OCI-LY1 (cell line): Measurements from ENCODE around the gene LIPF.

ENCODE experiments used
- H2AFZ ChIP-seq: fragments of 200-600 bp; sonication (generic), shearing (Covaris generic); 2 replicates; pipeline ENCODE4 v1.6.0; 2014; ENCODE audit warnings: antibody characterized with exemption, mild to moderate bottlenecking, low read length
- H3F3A ChIP-seq: fragments of 200-600 bp; sonication (generic), shearing (Covaris generic); 2 replicates; pipeline ENCODE4 v1.6.0; 2014; ENCODE audit warnings: mild to moderate bottlenecking, antibody characterized with exemption, low read length, moderate library complexity; ENCODE audit not compliant: insufficient read depth
- H3K27ac ChIP-seq: fragments of 200-600 bp; sonication (generic); 2 replicates; pipeline ENCODE4 v1.5.1; 2014; ENCODE audit warnings: low read length, mixed run types, mild to moderate bottlenecking, low read depth; ENCODE audit not compliant: poor library complexity, severe bottlenecking
- H3K27me3 ChIP-seq: fragments of 200-600 bp; sonication (generic); 2 replicates; pipeline ENCODE4 v1.6.0; 2014; ENCODE audit warnings: antibody characterized with exemption, mild to moderate bottlenecking, low read length, moderate library complexity; ENCODE audit not compliant: insufficient read depth
- H3K36me3 ChIP-seq: fragments of 200-600 bp; sonication (generic); 2 replicates; pipeline ENCODE4 v1.6.1; 2014; ENCODE audit warnings: mild to moderate bottlenecking, antibody characterized with exemption, low read length, moderate library complexity, mixed read lengths; ENCODE audit not compliant: insufficient read depth
- H3K4me1 ChIP-seq: fragments of 200-600 bp; sonication (generic); 2 replicates; pipeline ENCODE4 v1.5.1; 2014; ENCODE audit warnings: mild to moderate bottlenecking, low read length, moderate library complexity; ENCODE audit not compliant: insufficient read depth, severe bottlenecking
- H3K4me2 ChIP-seq: fragments of 200-600 bp; sonication (generic), shearing (Covaris generic); 2 replicates; pipeline ENCODE4 v1.6.1; 2014; ENCODE audit warnings: low read length
- H3K4me3 ChIP-seq: fragments of 200-600 bp; sonication (generic); 2 replicates; pipeline ENCODE4 v1.5.1; 2014; ENCODE audit warnings: low read length, low read depth, mild to moderate bottlenecking, mixed read lengths; ENCODE audit not compliant: poor library complexity, severe bottlenecking
- H3K79me2 ChIP-seq: fragments of 200-600 bp; shearing (Covaris generic); 2 replicates; pipeline ENCODE4 v1.6.1; 2016; ENCODE audit warnings: mixed run types, low read length, mixed read lengths; ENCODE audit not compliant: insufficient read depth
- H3K9ac ChIP-seq: fragments of 200-600 bp; sonication (generic), shearing (Covaris generic); 2 replicates; pipeline ENCODE4 v1.6.1; 2014; ENCODE audit warnings: mild to moderate bottlenecking, low read length, mixed read lengths
- H3K9me2 ChIP-seq: fragments of 200-600 bp; sonication (generic), shearing (Covaris generic); 2 replicates; pipeline ENCODE4 v1.6.1; 2014; ENCODE audit warnings: low read depth, mild to moderate bottlenecking, low read length, mixed read lengths
- H3K9me3 ChIP-seq: fragments of 200-600 bp; shearing (Covaris generic); 2 replicates; pipeline ENCODE4 v1.6.1; 2014; ENCODE audit warnings: low read length, mixed read lengths
- H4K20me1 ChIP-seq: fragments of 200-600 bp; sonication (generic), shearing (Covaris generic); 2 replicates; pipeline ENCODE4 v1.6.0; 2016; ENCODE audit warnings: mild to moderate bottlenecking, low read length; ENCODE audit not compliant: insufficient read depth
- CTCF ChIP-seq: fragments of 200-600 bp; sonication (generic), shearing (Covaris generic); IDR thresholded peaks from 2 replicates; pipeline ENCODE4 v1.5.1; 2017; ENCODE audit warnings: mild to moderate bottlenecking, antibody characterized with exemption, low read length, moderate library complexity, mixed read lengths
- EZH2 ChIP-seq: fragments of 200-600 bp; sonication (generic), shearing (Covaris generic); IDR thresholded peaks from 2 replicates; pipeline ENCODE4 v1.8.0; 2017; ENCODE audit warnings: borderline replicate concordance, mixed run types, mild to moderate bottlenecking, antibody characterized with exemption, low read length, moderate library complexity, mixed read lengths

LIPF gene

GRCh38 chr10:88668465-88668864, 4.2 kb downstream of the LIPF start:
- no peak for TF ChIP-seq CTCF
- no peak for TF ChIP-seq EZH2
- Histone ChIP-seq H3K36me3 (no peaks in the 10 kb centered on the region), H3K4me3 (no peak overlapping the region), H3K9me3 (no peaks in the 10 kb centered on the region), H3K79me2 (no peaks in the 10 kb centered on the region), H3K4me1 (no peaks in the 10 kb centered on the region), H3K4me2 (no peak overlapping the region), H3K9ac (no peak overlapping the region), H4K20me1 (no peaks in the 10 kb centered on the region), H3F3A (no peaks in the 10 kb centered on the region), H2AFZ (no peak overlapping the region), H3K27ac (no peak overlapping the region), H3K27me3 (no peaks in the 10 kb centered on the region), H3K9me2 (no peaks in the 10 kb centered on the region)

- no peaks in the 10 kb centered on the region for H3F3A ChIP-seq
- H3K27ac ChIP-seq, result no peak overlapping the region
- H3K9me2 ChIP-seq, result no peaks in the 10 kb centered on the region
- H3K4me3 ChIP-seq, result no peak overlapping the region
- H3K4me1 ChIP-seq, result no peaks in the 10 kb centered on the region
- no peaks in the 10 kb centered on the region for H3K36me3 ChIP-seq
- no peak overlapping the region for H3K9ac ChIP-seq
- H3K27me3 ChIP-seq, result no peaks in the 10 kb centered on the region
- no peaks in the 10 kb centered on the region for H3K9me3 ChIP-seq
- no peaks in the 10 kb centered on the region for H4K20me1 ChIP-seq
- TF ChIP-seq CTCF (no peak), EZH2 (no peak)
- no peak overlapping the region for H3K4me2 ChIP-seq
- no peaks in the 10 kb centered on the region for H3K79me2 ChIP-seq
- no peak overlapping the region for H2AFZ ChIP-seq
Observed at GRCh38 chr10:88670497-88670896, 6.3 kb downstream of the LIPF start.

- H2AFZ ChIP-seq, result no peak overlapping the region
- no peak overlapping the region for H3K4me3 ChIP-seq
- H3F3A ChIP-seq, result no peaks in the 10 kb centered on the region
- H3K9ac ChIP-seq, result no peak overlapping the region
- H3K9me2 ChIP-seq, result no peaks in the 10 kb centered on the region
- H3K27me3 ChIP-seq, result no peaks in the 10 kb centered on the region
- H3K79me2 ChIP-seq, result no peaks in the 10 kb centered on the region
- H3K27ac ChIP-seq, result no peak overlapping the region
- H4K20me1 ChIP-seq, result no peaks in the 10 kb centered on the region
- TF ChIP-seq EZH2, result no peak
- no peak for TF ChIP-seq CTCF
- H3K36me3 ChIP-seq, result no peaks in the 10 kb centered on the region
- H3K4me2 ChIP-seq, result no peak overlapping the region
- no peaks in the 10 kb centered on the region for H3K9me3 ChIP-seq
- no peaks in the 10 kb centered on the region for H3K4me1 ChIP-seq
Observed at GRCh38 chr10:88672041-88672440, 7.8 kb downstream of the LIPF start.
